ENCODE data around the gene ZCWPW2.

DNA sequence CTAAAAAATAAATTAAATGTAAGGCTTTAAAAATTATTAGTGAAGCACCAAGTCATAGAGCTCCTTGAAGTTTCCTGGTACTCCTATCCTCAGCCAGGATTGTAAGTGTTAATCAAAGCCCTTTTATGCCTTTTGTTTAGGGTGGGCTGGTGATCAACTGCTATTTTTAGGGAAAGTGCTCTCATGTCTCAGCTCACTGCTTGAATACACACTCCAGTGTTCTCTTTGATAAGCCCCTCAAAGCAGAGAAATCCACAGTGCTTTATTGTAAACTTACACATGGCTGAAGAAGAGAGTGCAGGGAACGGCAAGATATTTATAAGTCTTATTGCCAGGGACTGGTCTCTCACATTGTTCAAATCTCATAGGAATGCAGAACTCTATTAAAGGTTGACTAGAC is 156.5 kb downstream of the ZCWPW2 start:
- TF ChIP-seq, protein P1, sequence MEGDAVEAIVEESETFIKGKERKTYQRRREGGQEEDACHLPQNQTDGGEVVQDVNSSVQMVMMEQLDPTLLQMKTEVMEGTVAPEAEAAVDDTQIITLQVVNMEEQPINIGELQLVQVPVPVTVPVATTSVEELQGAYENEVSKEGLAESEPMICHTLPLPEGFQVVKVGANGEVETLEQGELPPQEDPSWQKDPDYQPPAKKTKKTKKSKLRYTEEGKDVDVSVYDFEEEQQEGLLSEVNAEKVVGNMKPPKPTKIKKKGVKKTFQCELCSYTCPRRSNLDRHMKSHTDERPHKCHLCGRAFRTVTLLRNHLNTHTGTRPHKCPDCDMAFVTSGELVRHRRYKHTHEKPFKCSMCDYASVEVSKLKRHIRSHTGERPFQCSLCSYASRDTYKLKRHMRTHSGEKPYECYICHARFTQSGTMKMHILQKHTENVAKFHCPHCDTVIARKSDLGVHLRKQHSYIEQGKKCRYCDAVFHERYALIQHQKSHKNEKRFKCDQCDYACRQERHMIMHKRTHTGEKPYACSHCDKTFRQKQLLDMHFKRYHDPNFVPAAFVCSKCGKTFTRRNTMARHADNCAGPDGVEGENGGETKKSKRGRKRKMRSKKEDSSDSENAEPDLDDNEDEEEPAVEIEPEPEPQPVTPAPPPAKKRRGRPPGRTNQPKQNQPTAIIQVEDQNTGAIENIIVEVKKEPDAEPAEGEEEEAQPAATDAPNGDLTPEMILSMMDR (IDR thresholded peaks at IDR 0.05; ENCODE audit: low read depth, low read length, poor library complexity, severe bottlenecking) = no peak
- no peak for TF ChIP-seq EZH2phosphoT487 (IDR thresholded peaks at IDR 0.05; ENCODE audit: borderline replicate concordance, low read length)
